ENCODE measurements around the gene C3orf22. TPM values are rescaled to one million over a fixed set of nuclear protein-coding genes. Genes with fewer than 3 reads are reported as not detected.

The C3orf22 gene
- polyA plus RNA-seq, 3 donors = not detected

DNA sequence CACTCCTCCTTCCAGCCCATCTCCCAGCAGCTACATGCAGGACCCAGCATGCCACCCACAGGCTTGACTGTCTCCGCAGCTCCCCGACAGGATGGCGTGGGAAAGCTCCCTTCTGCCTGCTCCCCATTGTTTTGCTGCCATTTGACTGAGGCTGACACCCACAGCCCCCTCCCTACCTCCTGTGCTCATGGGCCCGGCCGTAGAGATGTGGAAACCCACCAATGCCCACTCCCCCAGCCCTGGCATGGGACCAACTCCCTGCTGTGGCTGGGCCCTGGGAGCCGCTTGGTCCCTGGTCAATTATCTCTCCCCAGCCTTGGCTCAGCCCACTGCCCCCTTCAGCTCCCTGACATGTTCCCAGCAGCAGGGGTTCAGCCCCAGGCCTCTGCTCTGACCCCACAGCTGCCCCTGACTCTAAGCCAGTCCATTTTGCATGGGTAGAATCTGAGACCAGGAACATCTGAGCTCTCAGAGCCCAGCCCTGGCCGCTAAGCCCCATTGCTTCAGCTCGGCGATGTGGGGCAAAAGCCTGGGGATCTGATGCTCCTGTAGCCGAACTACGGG lies 8.2 kb downstream of the C3orf22 start:
- peak in 1 of 3 donors; percentile 0 for DNase-seq
- 96% methylated on average over 11 of the region's 11 CpGs for WGBS (ENCODE audit: insufficient coverage)
- no peak overlapping the region for H3K4me2 ChIP-seq (replicated peaks; ENCODE audit: extremely low read depth, low read length, poor library complexity, severe bottlenecking)
- H4K20me1 ChIP-seq (ENCODE audit: insufficient read depth, low read length) = no peaks in the 10 kb centered on the region
- Mint-ChIP-seq H3K4me1 (peaks cover 20% of the 10 kb centered on the region), H3K9me3 (peaks cover 0 to 2% (median 0%) of the 10 kb centered on the region in 7 donors), H3K27ac (no peak overlapping the region), H3K4me3 (no peak overlapping the region), H3K36me3 (no peaks in the 10 kb centered on the region), H3K27me3 (ENCODE audit: low read depth in 3 of 3) (peaks cover 3 to 12% (median 4%) of the 10 kb centered on the region in 3 donors)
- no peaks in the 10 kb centered on the region for H3K27me3 ChIP-seq (ENCODE audit: control insufficient read depth in 2 of 2, insufficient read depth in 2 of 2, low read length in 2 of 2)
- H3K9ac ChIP-seq (ENCODE audit: insufficient read depth, low read length, poor library complexity, severe bottlenecking) = no peak overlapping the region
- no peaks in the 10 kb centered on the region for H3K9me3 ChIP-seq (replicated peaks in 1 of 2; ENCODE audit: control insufficient read depth in 1 of 2, insufficient read depth in 1 of 2, low read length in 2 of 2)
- TF ChIP-seq, protein P1, sequence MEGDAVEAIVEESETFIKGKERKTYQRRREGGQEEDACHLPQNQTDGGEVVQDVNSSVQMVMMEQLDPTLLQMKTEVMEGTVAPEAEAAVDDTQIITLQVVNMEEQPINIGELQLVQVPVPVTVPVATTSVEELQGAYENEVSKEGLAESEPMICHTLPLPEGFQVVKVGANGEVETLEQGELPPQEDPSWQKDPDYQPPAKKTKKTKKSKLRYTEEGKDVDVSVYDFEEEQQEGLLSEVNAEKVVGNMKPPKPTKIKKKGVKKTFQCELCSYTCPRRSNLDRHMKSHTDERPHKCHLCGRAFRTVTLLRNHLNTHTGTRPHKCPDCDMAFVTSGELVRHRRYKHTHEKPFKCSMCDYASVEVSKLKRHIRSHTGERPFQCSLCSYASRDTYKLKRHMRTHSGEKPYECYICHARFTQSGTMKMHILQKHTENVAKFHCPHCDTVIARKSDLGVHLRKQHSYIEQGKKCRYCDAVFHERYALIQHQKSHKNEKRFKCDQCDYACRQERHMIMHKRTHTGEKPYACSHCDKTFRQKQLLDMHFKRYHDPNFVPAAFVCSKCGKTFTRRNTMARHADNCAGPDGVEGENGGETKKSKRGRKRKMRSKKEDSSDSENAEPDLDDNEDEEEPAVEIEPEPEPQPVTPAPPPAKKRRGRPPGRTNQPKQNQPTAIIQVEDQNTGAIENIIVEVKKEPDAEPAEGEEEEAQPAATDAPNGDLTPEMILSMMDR (IDR thresholded peaks at IDR 0.05) = no peak
- H3K36me3 ChIP-seq (replicated peaks in 1 of 2; ENCODE audit: control insufficient read depth in 1 of 2, insufficient read depth in 2 of 2, low read length in 2 of 2) = no peaks in the 10 kb centered on the region
- H3K27ac ChIP-seq (ENCODE audit: low read depth in 1 of 2, low read length in 2 of 2) = no peak overlapping the region
- H3K4me1 ChIP-seq (ENCODE audit: control insufficient read depth in 1 of 2, insufficient read depth in 2 of 2, low read length in 2 of 2) = peaks cover 15 to 17% of the 10 kb centered on the region in 2 donors
- H2AFZ ChIP-seq (ENCODE audit: insufficient read depth, low read depth, low read length, poor library complexity, severe bottlenecking) = no peak overlapping the region
- H3K4me3 ChIP-seq (replicated peaks in 1 of 3; ENCODE audit: low read depth in 2 of 3, low read length in 3 of 3) = no peak overlapping the region
- intact Hi-C loops (cut with micrococcal nuclease) = no loop called here
- no peaks in the 10 kb centered on the region for H3K79me2 ChIP-seq (ENCODE audit: insufficient read depth, low read length)

- no peaks in the 10 kb centered on the region for H4K20me1 ChIP-seq (ENCODE audit: insufficient read depth, low read length)
- H3K9me3 ChIP-seq (replicated peaks in 1 of 2; ENCODE audit: control insufficient read depth in 1 of 2, insufficient read depth in 1 of 2, low read length in 2 of 2) = no peaks in the 10 kb centered on the region
- H3K4me1 Mint-ChIP-seq = peaks cover 24% of the 10 kb centered on the region
- no peak overlapping the region for H3K9ac ChIP-seq (ENCODE audit: insufficient read depth, low read length, poor library complexity, severe bottlenecking)
- H3K36me3 Mint-ChIP-seq = no peaks in the 10 kb centered on the region
- H3K27me3 ChIP-seq (ENCODE audit: control insufficient read depth in 2 of 2, insufficient read depth in 2 of 2, low read length in 2 of 2) = no peaks in the 10 kb centered on the region
- no peak for DNase-seq
- no peak overlapping the region for H3K4me2 ChIP-seq (replicated peaks; ENCODE audit: extremely low read depth, low read length, poor library complexity, severe bottlenecking)
- no peaks in the 10 kb centered on the region for H3K79me2 ChIP-seq (ENCODE audit: insufficient read depth, low read length)
- intact Hi-C loops (cut with micrococcal nuclease) = no loop called here
- H3K4me3 Mint-ChIP-seq = no peak overlapping the region
- peaks cover 0 to 2% (median 0%) of the 10 kb centered on the region in 7 donors for H3K9me3 Mint-ChIP-seq
- TF ChIP-seq, protein P1 (IDR thresholded peaks at IDR 0.05) = no peak
- H3K27me3 Mint-ChIP-seq (ENCODE audit: low read depth in 3 of 3) = peaks cover 3 to 12% (median 4%) of the 10 kb centered on the region in 3 donors
- no peak overlapping the region for H3K27ac Mint-ChIP-seq
- H2AFZ ChIP-seq (ENCODE audit: insufficient read depth, low read depth, low read length, poor library complexity, severe bottlenecking) = peak overlapping the region; percentile 20
- WGBS (ENCODE audit: insufficient coverage) = 63% methylated on average over 12 of the region's 12 CpGs
- H3K36me3 ChIP-seq (replicated peaks in 1 of 2; ENCODE audit: control insufficient read depth in 1 of 2, insufficient read depth in 2 of 2, low read length in 2 of 2) = no peaks in the 10 kb centered on the region
- H3K4me3 ChIP-seq (replicated peaks in 1 of 3; ENCODE audit: low read depth in 2 of 3, low read length in 3 of 3) = no peak overlapping the region
- peaks cover 18 to 20% of the 10 kb centered on the region in 2 donors for H3K4me1 ChIP-seq (ENCODE audit: control insufficient read depth in 1 of 2, insufficient read depth in 2 of 2, low read length in 2 of 2)
- no peak overlapping the region for H3K27ac ChIP-seq (ENCODE audit: low read depth in 1 of 2, low read length in 2 of 2)
These were observed 8.8 kb downstream of the C3orf22 start for GRCh38 chr3:126549861-126550487.
